Spleen (tissue), 11 donors: ENCODE results near the gene ATP9A. TPM values are rescaled to one million over a fixed set of nuclear protein-coding genes. Genes with fewer than 3 reads are reported as not detected.

Experiments
- DNase-seq: peaks from one replicate; pipeline ENCODE4 v3.0.0-alpha.2; 2020
- H3K27ac ChIP-seq, 8 donors: fragments of 200-600 bp; sonication (generic) in 7 of 8; 1 replicate in 4 of 8; 2 replicates in 4 of 8; pipeline versions ENCODE4 v1.5.0 to v1.8.0; 2016 to 2021; ENCODE audit warnings: inconsistent platforms in 4 of 8, mild to moderate bottlenecking in 4 of 8, moderate library complexity in 1 of 8
- H3K27me3 ChIP-seq, 7 donors: fragments of 200-600 bp; sonication (generic) in 6 of 7; replicated peaks in 1 of 7; 1 replicate in 4 of 7; 2 replicates in 3 of 7; pipeline versions ENCODE4 v1.5.0 to v1.8.0; 2016 to 2021; ENCODE audit warnings: inconsistent platforms in 3 of 7, mild to moderate bottlenecking in 1 of 7
- H3K36me3 ChIP-seq, 6 donors: fragments of 200-600 bp; sonication (generic) in 5 of 6; 1 replicate in 4 of 6; 2 replicates in 2 of 6; pipeline versions ENCODE4 v1.5.0 to v1.8.0; 2016 to 2021; ENCODE audit warnings: inconsistent platforms in 2 of 6
- H3K4me1 ChIP-seq, 6 donors: fragments of 200-600 bp; sonication (generic) in 5 of 6; 1 replicate in 3 of 6; 2 replicates in 3 of 6; pipeline versions ENCODE4 v1.5.0 to v1.8.0; 2016 to 2021; ENCODE audit warnings: inconsistent platforms in 3 of 6
- H3K4me3 ChIP-seq, 8 donors: fragments of 200-600 bp; sonication (generic) in 7 of 8; 1 replicate in 4 of 8; 2 replicates in 4 of 8; pipeline versions ENCODE4 v1.5.0 to v1.8.0; 2016 to 2021; ENCODE audit warnings: inconsistent platforms in 4 of 8, mild to moderate bottlenecking in 4 of 8, moderate library complexity in 2 of 8
- H3K9me3 ChIP-seq, 8 donors: fragments of 200-600 bp; sonication (generic) in 7 of 8; 1 replicate in 4 of 8; 2 replicates in 4 of 8; pipeline versions ENCODE4 v1.5.0 to v1.8.0; 2016 to 2021; ENCODE audit warnings: inconsistent platforms in 4 of 8
- CTCF ChIP-seq, 11 experiments: fragments of 200-600 bp in 7 of 11; fragments of 450-650 bp in 4 of 11; sonication (generic) in 4 of 11; IDR thresholded peaks in 8 of 11; conservative IDR thresholded peaks in 3 of 11; 1 replicate in 7 of 11; 2 replicates in 4 of 11; pipeline versions ENCODE4 v1.4.0 to v1.8.0; 2016 to 2021; ENCODE audit warnings: antibody characterized with exemption in 11 of 11, inconsistent platforms in 4 of 11, mild to moderate bottlenecking in 1 of 11
- POLR2A ChIP-seq, 3 donors: fragments of 450-650 bp; IDR thresholded peaks; one replicate each; pipeline ENCODE4 v1.5.1; 2017; ENCODE audit warnings: antibody characterized with exemption in 3 of 3, mild to moderate bottlenecking in 1 of 3
- POLR2AphosphoS5 ChIP-seq, 3 donors: sonication (generic); formaldehyde crosslinking; IDR thresholded peaks; one replicate each; pipeline ENCODE4 v1.5.1; 2017; ENCODE audit warnings: antibody characterized with exemption in 3 of 3
- WGBS, 5 donors: extraction: QIAGEN DNeasy Blood & Tissue Kit in 3 of 5; methylation state at CpG; one replicate each; pipeline versions ENCODE4 v1.1.5 to v1.1.7; 2013 to 2018; 5-methylcytosine and 5-hydroxymethylcytosine counted together
- intact Hi-C: fragments of 100-400 bp; cut with DNase I; formaldehyde crosslinking; loops from one replicate; pipeline ENCODE4 v1.15.0; 2023; ENCODE audit warnings: low total_unique reads
- polyA plus RNA-seq, 3 donors: library from polyadenylated mRNA; stranded (reverse); fragments of 200-250 nt; gene quantifications; one replicate each; pipeline ENCODE4 v1.2.1, GENCODE V29; 2013
- total RNA-seq, 7 donors: library from RNA; depleted of rRNA in 3 of 7; stranded (reverse); fragments of >200 nt in 3 of 7; fragmentation: NEBNext Ultra II Directional in 4 of 7; extraction: Animal tissue kit (Norgen Biotek cat#: 25700) in 4 of 7; gene quantifications; one replicate each; pipeline versions ENCODE4 v1.1.0 to v1.2.1, GENCODE V29; 2016 to 2021
- donor health status: healthy with polysubstance abuse.
- donor health status: DM: no; HTN: no; CAD: no; lungs with moderate emphysema.
- donor health status: DM: no; HTN: no; CAD: no.
- donor health status: Bipolar disorder and iron deficiency.
- donor health status: healthy.
- donor health status: DM: no; HTN: no; CAD: no.
- donor health status: DM: yes; HTN: yes; CAD: no.

ATP9A gene
- total and polyA plus RNA-seq, 10 donors: 0.37 to 11.5 (median 7.6) TPM

GRCh38 chr20:51712501-51713212, 55.5 kb downstream of the ATP9A start:
- no peak overlapping the region for H3K4me3 ChIP-seq
- WGBS, 5 donors: 86 to 90% (median 86%) methylated on average over 16 to 24 of the region's 24 CpGs

GRCh38 chr20:51711426-51711825, 56.8 kb downstream of the ATP9A start:
- no peak for TF ChIP-seq POLR2A (IDR thresholded peaks at IDR 0.05)
- no peak for TF ChIP-seq CTCF (IDR thresholded peaks at IDR 0.05 in 8 of 11, conservative IDR thresholded peaks at IDR 0.05 in 3 of 11)
- TF ChIP-seq POLR2AphosphoS5 (IDR thresholded peaks at IDR 0.05): no peak
- 82 to 98% (median 88%) methylated on average over 2 of the region's 2 CpGs for WGBS, 5 donors
- Histone ChIP-seq H3K4me3 (no peak overlapping the region), H3K27ac (no peak overlapping the region), H3K27me3 (no peaks in the 10 kb centered on the region), H3K36me3 (peaks cover 0 to 9% (median 0%) of the 10 kb centered on the region in 6 donors), H3K4me1 (no peaks in the 10 kb centered on the region), H3K9me3 (no peaks in the 10 kb centered on the region)
- DNase-seq: no peak
- intact Hi-C loops: no loop called here

More at GRCh38 chr20:51712501-51713212, 55.5 kb downstream of the ATP9A start:
- Histone ChIP-seq H3K9me3 (no peaks in the 10 kb centered on the region), H3K36me3 (peaks cover 0 to 9% (median 0%) of the 10 kb centered on the region in 6 donors), H3K27me3 (no peaks in the 10 kb centered on the region), H3K4me1 (no peaks in the 10 kb centered on the region), H3K27ac (no peak overlapping the region)
- TF ChIP-seq POLR2A (IDR thresholded peaks at IDR 0.05): no peak
- no peak for TF ChIP-seq POLR2AphosphoS5 (IDR thresholded peaks at IDR 0.05)
- TF ChIP-seq CTCF (IDR thresholded peaks at IDR 0.05 in 8 of 11, conservative IDR thresholded peaks at IDR 0.05 in 3 of 11): no peak
- DNase-seq: no peak
- intact Hi-C loops: no loop called here

DNA sequence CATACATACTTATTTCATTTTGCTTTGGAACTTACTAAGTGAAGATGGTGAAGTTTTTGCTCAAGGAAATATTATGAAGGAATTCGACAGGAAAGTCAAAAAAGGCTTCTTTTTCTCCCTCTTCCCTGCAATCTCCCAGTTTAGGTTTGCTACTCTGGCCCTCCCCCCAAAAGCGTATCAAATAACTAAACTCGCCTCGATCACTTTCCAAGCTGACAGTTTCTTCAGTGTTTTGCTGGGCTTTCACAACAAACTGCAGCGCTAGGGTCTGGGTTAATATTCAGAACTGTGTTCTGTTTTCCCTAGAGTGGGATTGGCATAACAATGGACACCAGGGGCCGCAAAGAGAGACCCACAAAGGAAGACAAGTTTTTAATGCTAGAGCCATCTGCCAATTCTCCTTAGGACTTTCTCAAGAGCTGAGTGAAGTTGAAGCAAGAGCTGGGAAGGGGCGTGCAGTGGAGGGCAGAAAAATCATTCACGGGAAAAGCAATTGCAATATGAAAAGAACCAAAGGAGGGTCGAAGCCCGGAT, 57.8 kb downstream of the ATP9A start:
- Histone ChIP-seq H3K27ac (no peak overlapping the region), H3K27me3 (no peaks in the 10 kb centered on the region), H3K9me3 (no peaks in the 10 kb centered on the region), H3K4me3 (no peak overlapping the region), H3K36me3 (peaks cover 0 to 9% (median 0%) of the 10 kb centered on the region in 6 donors), H3K4me1 (no peaks in the 10 kb centered on the region)
- 73 to 92% (median 85%) methylated on average over 10 of the region's 10 CpGs for WGBS, 5 donors
- DNase-seq: no peak
- TF ChIP-seq POLR2A (IDR thresholded peaks at IDR 0.05) (no peak), CTCF (IDR thresholded peaks at IDR 0.05 in 8 of 11, conservative IDR thresholded peaks at IDR 0.05 in 3 of 11) (no peak), POLR2AphosphoS5 (IDR thresholded peaks at IDR 0.05) (no peak)
- intact Hi-C loops: no loop called here

- intact Hi-C loops: no loop called here
- Histone ChIP-seq H3K27ac (no peak overlapping the region), H3K9me3 (no peaks in the 10 kb centered on the region), H3K4me3 (no peak overlapping the region), H3K36me3 (peaks cover 0 to 3% (median 0%) of the 10 kb centered on the region in 6 donors), H3K27me3 (no peaks in the 10 kb centered on the region), H3K4me1 (no peaks in the 10 kb centered on the region)
- no peak for DNase-seq
- WGBS, 5 donors: 63 to 75% (median 67%) methylated on average over 4 of the region's 4 CpGs
- TF ChIP-seq CTCF (IDR thresholded peaks at IDR 0.05 in 8 of 11, conservative IDR thresholded peaks at IDR 0.05 in 3 of 11): no peak
- TF ChIP-seq POLR2A (IDR thresholded peaks at IDR 0.05): no peak
- no peak for TF ChIP-seq POLR2AphosphoS5 (IDR thresholded peaks at IDR 0.05)
Measured at GRCh38 chr20:51705400-51705799, 62.8 kb downstream of the ATP9A start.
